ENCODE measurements around the gene GRIK1.

DNA sequence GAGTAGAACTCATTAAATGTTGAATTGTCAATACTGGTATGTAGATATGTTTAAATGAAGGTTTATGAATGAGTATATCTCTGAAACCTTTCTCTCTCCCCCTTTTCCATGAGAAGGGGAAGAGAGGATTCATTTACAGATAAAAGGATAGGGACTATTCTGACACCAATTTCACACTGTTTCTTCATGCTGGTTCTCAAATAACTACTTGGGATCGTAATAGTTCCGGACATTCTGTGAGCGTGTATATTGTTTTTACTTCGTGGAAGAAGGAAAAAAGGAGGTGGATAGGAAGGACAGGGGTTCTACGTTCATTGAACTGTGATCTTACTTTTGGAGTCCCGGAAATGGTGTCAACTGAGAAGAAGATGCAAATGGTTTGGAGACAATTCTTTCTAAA lies 284.2 kb downstream of the GRIK1 start:
- no peak for TF ChIP-seq POLR2A (IDR thresholded peaks at IDR 0.05; ENCODE audit: low read depth, low read length)
- TF ChIP-seq POLR2AphosphoS5 (IDR thresholded peaks at IDR 0.05; ENCODE audit: low read depth, low read length): no peak
- TF ChIP-seq TAF1 (IDR thresholded peaks at IDR 0.05; ENCODE audit: borderline replicate concordance, low read depth, low read length): no peak
